NCI-H2171 treated with DMSO at 0.1 percent for 48 hours (cell line): Measurements from ENCODE around the gene NR5A1.

Source experiments
- DNase-seq: peaks from one replicate; lab custom pipeline; 2025; lab: John Stamatoyannopoulos, UW

The NR5A1 gene

GRCh38 chr9:124514125-124514524 lies 6.9 kb upstream of the NR5A1 start:
- no peak for DNase-seq

- DNase-seq, result no peak
Observed at GRCh38 chr9:124513376-124513994, 6.3 kb upstream of the NR5A1 start.

- DNase-seq, result no peak
Observed at GRCh38 chr9:124512806-124513204, 5.6 kb upstream of the NR5A1 start.

GRCh38 chr9:124511891-124512805 lies 4.9 kb upstream of the NR5A1 start:
- no peak for DNase-seq

GRCh38 chr9:124511426-124511840 lies 4.2 kb upstream of the NR5A1 start:
- no peak for DNase-seq

- no peak for DNase-seq
Observed at GRCh38 chr9:124510650-124511425, 3.6 kb upstream of the NR5A1 start.

- no peak for DNase-seq
Observed at GRCh38 chr9:124507880-124508423, 753 bp upstream of the NR5A1 start.

- DNase-seq, result no peak
Observed at GRCh38 chr9:124506433-124506832, 766 bp downstream of the NR5A1 start.

- DNase-seq, result no peak
Observed at GRCh38 chr9:124505901-124506346, 1.3 kb downstream of the NR5A1 start.

- no peak for DNase-seq
Observed at GRCh38 chr9:124505006-124505900, 1.9 kb downstream of the NR5A1 start.

- DNase-seq, result no peak
Observed at GRCh38 chr9:124504530-124505005, 2.6 kb downstream of the NR5A1 start.

- DNase-seq, result peak; percentile 4
Observed at GRCh38 chr9:124503713-124504529, 3.3 kb downstream of the NR5A1 start.

- DNase-seq, result no peak
Observed at GRCh38 chr9:124502711-124503702, 4.2 kb downstream of the NR5A1 start.

- no peak for DNase-seq
Observed at GRCh38 chr9:124501771-124502320, 5.4 kb downstream of the NR5A1 start.

- no peak for DNase-seq
Observed at GRCh38 chr9:124500796-124501611, 6.2 kb downstream of the NR5A1 start.

GRCh38 chr9:124500028-124500795 lies 7.0 kb downstream of the NR5A1 start:
- DNase-seq, result no peak

- DNase-seq, result no peak
Observed at GRCh38 chr9:124499216-124499615, 8.0 kb downstream of the NR5A1 start.
